Measurements from ENCODE around the gene CACNA1C.
A peak's percentile ranks its signal among the peaks of the same experiment; 100 is the strongest.

The CACNA1C gene

GRCh38 chr12:2541631-2542204, 488.9 kb downstream of the CACNA1C start:
- no peak for DNase-seq

GRCh38 chr12:2543801-2544200, 491.0 kb downstream of the CACNA1C start:
- no peak for DNase-seq

- no peak for DNase-seq
Measured at GRCh38 chr12:2544230-2544629, 491.4 kb downstream of the CACNA1C start.

DNA sequence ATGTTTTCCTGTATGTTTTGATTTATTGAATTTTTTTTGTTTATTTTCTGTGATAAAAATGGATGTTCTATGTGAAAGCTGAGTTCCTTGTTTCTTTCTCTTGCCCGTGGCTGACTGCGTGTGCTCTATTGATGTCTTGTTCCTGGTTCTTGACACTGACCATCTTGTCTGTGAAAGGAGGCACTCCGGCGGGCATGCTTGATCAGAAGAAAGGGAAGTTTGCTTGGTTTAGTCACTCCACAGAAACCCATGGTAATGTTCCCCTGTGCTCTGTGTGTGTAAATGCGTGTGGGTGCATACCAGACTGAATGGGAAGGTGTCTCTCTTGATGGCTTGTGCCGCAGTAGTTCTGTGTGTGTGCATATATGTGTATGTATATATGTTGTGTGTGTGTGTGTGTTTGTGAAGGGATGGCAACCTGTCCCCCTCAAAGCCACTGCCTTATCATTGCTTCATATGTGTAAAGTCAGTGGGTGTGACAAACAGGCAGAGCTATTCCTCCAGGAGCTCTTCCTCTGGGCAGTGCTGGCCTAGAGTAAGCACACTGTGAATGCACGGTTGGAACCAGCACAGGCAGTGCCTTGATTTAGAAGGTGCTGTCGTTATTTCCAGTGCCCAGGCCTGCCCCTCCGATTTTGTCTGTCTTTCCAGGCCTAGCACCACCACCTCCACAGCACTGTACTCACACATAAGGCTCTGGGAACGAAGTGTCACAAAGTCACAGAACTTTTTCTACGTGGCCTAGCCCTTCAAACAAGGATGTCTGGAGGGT, 494.7 kb downstream of the CACNA1C start:
- no peak for DNase-seq

- no peak for DNase-seq
Measured at GRCh38 chr12:2548081-2548480, 495.3 kb downstream of the CACNA1C start.

DNA sequence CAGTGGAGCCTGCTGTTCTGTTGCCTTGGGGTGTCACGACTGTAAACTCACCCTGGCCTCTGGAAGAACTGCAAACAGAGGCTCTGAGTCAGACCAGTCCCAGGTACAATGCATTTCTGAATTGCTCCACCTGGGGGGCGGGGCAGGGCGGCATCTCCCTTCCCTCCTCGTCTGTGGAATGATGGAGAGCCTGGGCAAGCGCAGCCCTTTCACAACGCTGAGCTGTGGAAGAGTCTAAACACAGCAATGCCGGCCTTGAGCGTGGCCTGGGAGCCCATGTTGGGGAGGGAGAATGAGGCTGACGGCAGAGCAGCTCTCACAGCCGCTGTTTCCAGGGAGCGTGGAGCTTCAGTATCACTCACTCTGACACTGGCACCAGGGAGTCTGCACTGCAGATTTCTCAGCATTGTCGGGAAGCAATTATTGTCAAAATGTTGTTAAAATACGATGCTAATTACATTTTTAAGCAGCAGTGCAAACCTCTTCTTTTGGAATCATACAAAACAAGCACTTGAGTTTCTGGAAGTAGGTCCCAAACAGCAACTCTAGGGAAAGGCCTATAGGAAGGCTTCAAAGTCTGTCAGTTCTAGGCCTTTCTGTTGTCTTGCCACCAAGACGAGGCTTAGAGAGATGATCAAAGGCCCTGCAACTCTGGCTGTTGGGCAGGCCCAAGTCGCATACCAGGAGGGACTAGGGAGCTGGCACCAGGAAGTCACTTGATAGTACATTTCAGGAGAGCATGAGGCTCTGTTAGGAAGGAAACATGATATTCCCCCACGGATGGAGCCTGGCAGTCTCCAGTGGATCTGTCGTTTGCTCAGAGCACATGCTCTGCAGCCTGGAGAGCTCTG, 498.0 kb downstream of the CACNA1C start:
- peak; percentile 49 for DNase-seq

- no peak for DNase-seq
Measured at GRCh38 chr12:2551412-2551900, 498.7 kb downstream of the CACNA1C start.

DNA sequence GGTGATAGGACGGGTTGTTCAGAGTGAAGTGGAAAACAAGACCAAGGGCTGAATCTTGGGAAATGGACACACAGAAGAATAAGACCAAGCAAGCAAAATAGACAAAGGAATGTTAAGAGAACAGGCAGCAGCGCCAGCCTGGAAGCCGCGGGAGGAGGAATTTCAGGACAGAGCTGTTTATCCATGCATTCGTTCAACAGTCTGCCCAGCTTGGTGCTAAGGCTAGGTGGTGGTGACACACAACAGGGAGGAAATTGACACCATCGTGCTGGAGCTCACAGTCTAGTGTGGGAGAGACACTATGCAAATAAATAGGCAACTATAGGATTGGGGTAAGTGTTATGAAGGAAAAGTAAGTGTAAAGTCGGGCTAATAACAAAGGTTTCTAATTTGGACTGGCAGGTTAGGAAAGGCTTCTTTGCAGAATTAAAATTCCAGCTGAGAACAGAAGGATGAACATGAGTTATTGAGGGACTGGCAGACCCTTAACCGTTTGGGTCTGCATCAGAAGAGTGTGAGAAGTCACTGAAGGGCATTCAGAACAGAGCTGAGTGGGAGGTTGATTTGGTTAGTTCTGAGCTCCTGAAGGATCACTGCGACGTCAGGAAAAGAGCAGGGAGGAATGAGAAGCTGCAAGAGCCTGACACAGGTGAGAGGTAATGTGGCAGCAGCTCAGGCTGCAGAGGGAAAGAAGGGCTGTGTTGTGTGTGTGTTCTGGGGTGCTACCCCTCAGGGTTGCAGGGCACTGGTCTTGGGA, 499.4 kb downstream of the CACNA1C start:
- DNase-seq: peak; percentile 11

DNA sequence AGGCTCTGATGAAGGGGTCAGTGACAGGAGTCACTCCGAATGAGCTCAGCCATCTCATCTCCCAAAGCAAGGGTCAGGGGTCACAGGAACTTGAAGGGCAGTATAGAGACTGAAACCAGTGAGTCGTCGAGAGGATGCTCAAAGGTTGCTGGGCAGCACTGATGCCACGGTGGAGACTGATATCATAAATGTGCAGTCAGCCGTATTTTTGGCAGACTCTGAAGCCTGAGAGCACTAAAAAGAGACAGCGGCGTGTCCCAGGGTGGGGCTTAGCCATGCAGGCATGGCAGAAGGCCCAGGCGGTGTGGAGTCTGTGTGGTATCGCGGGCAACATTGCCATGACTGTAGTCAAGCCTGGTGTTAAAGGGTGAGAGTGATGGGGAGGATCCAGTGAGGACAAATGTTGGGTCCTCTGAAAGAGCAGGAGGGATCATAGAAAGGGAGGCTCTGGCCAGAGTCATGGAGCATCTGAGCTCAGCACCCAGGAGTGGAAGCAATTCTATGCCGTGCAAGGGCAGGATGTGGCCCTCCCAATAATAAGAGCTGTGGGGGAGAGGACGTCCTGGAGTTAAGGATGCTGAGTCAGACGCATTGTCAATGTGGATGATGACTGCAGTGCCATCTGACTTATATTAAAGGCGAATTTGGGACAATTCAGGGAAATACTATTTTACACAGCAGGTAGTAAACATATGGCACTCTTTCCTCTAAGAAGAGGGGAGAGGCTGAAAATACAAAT, 500.8 kb downstream of the CACNA1C start:
- no peak for DNase-seq

GRCh38 chr12:2555487-2556082, 502.8 kb downstream of the CACNA1C start:
- DNase-seq: no peak

DNA sequence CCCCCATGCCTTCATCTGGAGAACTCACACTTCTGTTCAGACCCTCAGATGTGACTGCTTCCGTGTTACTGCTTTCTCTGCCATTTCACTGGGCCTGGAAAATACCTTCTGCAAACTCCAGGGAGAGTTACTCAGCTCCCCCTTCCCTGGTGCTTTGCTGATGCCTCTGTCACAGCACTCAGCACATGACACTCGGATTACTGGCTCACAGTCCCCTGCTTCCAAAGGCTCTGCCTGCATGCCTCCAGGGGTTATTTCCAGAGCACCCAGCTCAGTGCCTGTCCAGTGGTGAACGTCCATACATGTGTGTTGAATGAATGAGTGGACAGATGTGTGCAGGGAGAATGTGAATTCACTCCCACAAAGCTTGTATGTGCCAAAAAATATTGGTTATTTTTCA, 504.8 kb downstream of the CACNA1C start:
- no peak for DNase-seq

DNA sequence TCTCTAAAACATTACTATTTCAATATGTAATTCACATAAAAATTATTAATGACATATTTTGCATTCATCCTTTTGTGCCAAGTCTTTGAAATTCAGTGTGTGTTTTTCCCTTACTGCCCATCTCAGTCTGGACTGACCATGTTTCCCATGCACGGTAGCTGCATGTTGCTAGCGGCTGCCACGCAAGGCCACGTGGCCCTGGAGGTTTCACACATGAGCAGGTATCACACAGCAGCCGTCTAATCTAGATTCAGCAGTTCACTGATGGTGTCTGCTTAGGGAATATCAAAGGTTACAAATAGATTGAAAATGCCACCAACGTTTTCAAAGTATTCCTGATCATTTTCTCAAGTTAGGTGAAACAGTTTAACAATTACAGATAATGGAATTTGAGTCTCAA, 507.1 kb downstream of the CACNA1C start:
- no peak for DNase-seq

DNA sequence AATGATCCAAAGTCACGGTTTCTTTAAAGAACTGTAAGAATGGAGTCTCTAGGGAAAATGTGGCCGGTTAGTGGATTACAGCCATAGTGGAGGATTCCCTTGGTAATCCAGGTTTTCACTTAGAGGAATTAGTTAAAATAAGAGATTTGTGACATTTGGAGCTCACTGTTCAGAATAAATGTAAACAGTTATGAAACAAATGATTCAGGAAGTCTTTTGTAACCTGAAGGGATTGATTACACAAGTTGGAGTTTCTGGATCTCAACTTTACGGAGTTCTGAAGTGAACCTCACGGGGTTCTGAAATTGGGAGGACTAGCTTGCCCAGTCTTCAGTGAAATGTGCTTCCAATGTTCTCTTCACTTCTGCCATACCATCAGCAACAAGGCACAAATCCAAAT, 507.6 kb downstream of the CACNA1C start:
- DNase-seq: no peak

- no peak for DNase-seq
Measured at GRCh38 chr12:2561367-2561766, 508.6 kb downstream of the CACNA1C start.

GRCh38 chr12:2562400-2562799, 509.6 kb downstream of the CACNA1C start:
- no peak for DNase-seq

DNA sequence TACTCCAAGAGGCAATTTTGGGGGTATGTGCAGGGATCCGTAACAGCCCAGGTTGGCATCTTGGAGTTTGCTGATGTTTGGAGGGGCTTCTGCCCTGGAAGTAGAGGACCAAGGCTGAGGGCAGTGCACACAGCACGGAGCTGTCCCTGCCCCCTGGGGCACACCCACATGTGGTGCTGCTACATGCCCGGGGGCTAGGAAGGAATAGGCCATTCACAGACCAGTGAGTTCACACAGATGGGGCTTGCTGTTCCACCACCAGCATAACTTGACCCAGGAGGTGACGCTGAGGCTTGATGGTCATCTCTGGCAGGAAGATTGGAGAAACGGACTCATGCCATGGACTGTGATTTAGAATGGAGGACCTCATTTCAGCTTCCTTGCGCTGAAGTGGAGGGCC, 510.9 kb downstream of the CACNA1C start:
- DNase-seq: no peak

GRCh38 chr12:2566161-2566560, 513.4 kb downstream of the CACNA1C start:
- DNase-seq: no peak

DNA sequence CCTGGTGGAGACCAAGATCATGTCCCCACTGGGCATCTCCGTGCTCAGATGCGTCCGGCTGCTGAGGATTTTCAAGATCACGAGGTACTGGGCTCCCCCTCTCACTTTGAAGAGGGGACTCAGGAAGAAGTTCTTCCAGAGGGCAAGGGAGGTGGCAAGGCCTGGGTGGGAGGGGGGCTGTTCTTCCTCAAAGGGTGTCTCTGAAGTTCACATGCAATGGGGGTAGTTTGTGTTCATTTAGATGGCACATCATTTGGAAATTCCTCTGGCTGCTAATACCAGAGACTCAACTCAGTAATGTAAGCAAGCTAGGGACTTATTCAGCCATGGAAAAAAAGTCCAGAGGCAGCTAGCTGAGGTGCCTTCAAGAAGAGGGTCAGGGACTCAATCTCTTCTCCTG, 514.9 kb downstream of the CACNA1C start:
- no peak for DNase-seq

GRCh38 chr12:2570562-2570961, 517.8 kb downstream of the CACNA1C start:
- no peak for DNase-seq

DNA sequence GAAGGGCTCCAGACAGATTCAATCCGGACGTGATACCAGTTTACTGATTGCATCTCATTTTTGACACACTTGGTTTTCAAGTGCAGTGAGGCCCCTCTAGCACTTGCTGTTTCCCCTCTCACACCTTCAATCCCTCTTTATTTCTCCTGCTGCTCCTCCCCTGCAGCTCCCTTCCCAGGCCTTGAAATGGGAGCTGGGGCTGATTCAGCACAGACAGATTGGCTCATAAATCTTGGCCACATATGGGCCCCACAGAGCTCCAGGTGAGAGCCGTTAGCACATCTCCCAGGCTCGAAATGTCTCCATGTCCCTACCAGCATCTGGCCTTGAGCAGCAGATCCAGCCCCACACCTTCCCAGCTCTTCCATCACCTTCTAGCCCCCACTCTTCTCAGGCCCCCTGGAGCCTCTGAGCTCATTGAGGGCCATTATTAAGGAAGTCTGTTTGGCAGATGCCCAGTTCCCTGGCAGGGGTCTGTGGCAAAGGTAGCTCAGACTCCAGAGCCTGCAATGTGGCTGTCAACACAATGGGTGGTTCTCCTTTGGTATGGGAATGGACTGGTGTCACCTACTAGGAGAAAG, 521.7 kb downstream of the CACNA1C start:
- DNase-seq: no peak

DNA sequence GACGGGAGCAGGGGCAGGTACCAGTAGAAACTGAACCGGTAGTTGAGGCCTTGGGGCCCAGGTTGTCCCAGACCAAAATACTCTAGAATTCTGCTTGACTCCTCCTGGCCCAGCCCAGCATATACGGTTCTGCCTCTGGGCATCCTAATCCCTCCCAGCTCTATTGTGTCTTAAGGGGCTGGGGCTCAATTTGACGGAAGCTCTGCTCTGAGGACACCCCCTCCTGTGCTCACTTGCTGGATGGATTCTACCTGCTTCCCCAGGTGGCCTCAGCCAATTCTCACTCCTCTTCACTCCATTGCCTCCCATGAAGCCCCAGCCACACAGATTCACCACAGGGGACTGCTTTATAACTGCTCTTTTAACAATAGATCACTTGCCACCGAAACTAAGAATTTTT, 522.5 kb downstream of the CACNA1C start:
- no peak for DNase-seq

Data from DMS153 (cell line).